ENCODE measurements around the gene PTPRE.

The PTPRE gene

GRCh38 chr10:128061306-128062300, 154.7 kb downstream of the PTPRE start:
- DNase-seq (ENCODE audit: low spot score) = no peak

- DNase-seq (ENCODE audit: low spot score) = no peak
These were observed 155.5 kb downstream of the PTPRE start for GRCh38 chr10:128062331-128062880.

- no peak for DNase-seq (ENCODE audit: low spot score)
These were observed 156.1 kb downstream of the PTPRE start for GRCh38 chr10:128062881-128063563.

GRCh38 chr10:128063736-128064107, 156.8 kb downstream of the PTPRE start:
- no peak for DNase-seq (ENCODE audit: low spot score)

- no peak for DNase-seq (ENCODE audit: low spot score)
These were observed 157.4 kb downstream of the PTPRE start for GRCh38 chr10:128064108-128064969.

- no peak for DNase-seq (ENCODE audit: low spot score)
These were observed 158.2 kb downstream of the PTPRE start for GRCh38 chr10:128064970-128065580.

GRCh38 chr10:128065881-128066534, 159.1 kb downstream of the PTPRE start:
- DNase-seq (ENCODE audit: low spot score) = no peak

- DNase-seq (ENCODE audit: low spot score) = no peak
These were observed 160.0 kb downstream of the PTPRE start for GRCh38 chr10:128066870-128067382.

GRCh38 chr10:128067691-128068397, 160.9 kb downstream of the PTPRE start:
- DNase-seq (ENCODE audit: low spot score) = no peak

GRCh38 chr10:128068398-128069285, 161.7 kb downstream of the PTPRE start:
- no peak for DNase-seq (ENCODE audit: low spot score)

- peak; percentile 63 for DNase-seq (ENCODE audit: low spot score)
These were observed 162.6 kb downstream of the PTPRE start for GRCh38 chr10:128069351-128070051.

- no peak for DNase-seq (ENCODE audit: low spot score)
These were observed 163.3 kb downstream of the PTPRE start for GRCh38 chr10:128070161-128070560.

- DNase-seq (ENCODE audit: low spot score) = no peak
These were observed 164.0 kb downstream of the PTPRE start for GRCh38 chr10:128070721-128071416.

- DNase-seq (ENCODE audit: low spot score) = no peak
These were observed 164.5 kb downstream of the PTPRE start for GRCh38 chr10:128071417-128071782.

GRCh38 chr10:128072046-128072445, 165.1 kb downstream of the PTPRE start:
- DNase-seq (ENCODE audit: low spot score) = no peak

- DNase-seq (ENCODE audit: low spot score) = no peak
These were observed 166.2 kb downstream of the PTPRE start for GRCh38 chr10:128072941-128073645.

GRCh38 chr10:128073890-128074289, 167.0 kb downstream of the PTPRE start:
- DNase-seq (ENCODE audit: low spot score) = no peak
